ENCODE data around the gene MZT1.
"Not testable (repeated sequence)": the region's sequence is repeated elsewhere in the genome, so short reads cannot be mapped to it uniquely, and the experiment has no call there.

Gene MZT1, protein sequence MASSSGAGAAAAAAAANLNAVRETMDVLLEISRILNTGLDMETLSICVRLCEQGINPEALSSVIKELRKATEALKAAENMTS

DNA sequence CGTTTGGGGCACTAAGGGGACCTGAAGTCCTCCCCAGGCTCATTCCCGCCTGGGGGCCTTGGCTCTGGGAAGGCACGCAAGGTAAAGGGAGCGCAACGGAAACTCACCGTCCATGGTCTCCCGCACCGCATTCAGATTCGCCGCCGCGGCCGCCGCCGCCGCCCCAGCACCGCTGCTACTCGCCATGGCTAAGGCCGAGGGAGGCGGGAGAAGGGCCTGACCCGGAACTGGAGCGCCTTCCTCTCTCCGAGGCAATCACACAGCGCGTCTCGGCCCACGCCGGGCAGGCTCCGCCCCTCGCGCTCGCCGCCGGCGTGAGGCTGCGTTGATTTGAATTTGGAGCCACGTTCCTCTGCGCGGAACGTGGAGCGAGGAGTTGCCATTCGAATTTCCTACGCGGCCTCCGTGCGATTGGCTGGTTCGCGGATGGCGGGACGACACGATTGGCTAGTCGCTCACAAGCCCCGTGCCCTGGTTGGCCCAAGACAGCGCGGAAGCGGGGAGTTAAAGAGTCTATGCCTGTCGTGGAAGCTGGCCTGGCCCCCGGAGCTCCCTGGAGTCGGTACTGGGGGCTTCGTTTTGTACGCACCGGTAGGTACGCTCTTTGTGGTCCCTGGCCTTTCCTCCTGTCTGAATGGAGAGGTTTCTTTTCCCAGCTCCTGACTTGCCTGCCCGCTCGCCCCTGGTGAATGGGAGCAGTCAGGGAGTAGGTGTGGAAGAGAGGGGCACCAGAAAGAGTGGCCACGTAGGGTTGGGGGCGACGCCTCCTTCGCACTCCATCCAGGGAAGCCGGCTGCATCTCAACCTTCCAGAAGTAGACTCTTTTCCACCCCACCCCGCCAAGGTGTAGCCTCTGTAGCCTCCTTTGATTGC lies at the start of gene MZT1, which contains the start of gene BORA:
Gene MZT1, minus strand, starts transcription at position 213 of the 873 bp plus-strand sequence. Its CDS starts 27 bp downstream, at position 186.
Gene BORA, plus strand, starts transcription at position 507 of the 873 bp plus-strand sequence. CDS start 1,018 bp downstream, outside the sequence.
- peak; percentile 97 to 98 for DNase-seq

DNA sequence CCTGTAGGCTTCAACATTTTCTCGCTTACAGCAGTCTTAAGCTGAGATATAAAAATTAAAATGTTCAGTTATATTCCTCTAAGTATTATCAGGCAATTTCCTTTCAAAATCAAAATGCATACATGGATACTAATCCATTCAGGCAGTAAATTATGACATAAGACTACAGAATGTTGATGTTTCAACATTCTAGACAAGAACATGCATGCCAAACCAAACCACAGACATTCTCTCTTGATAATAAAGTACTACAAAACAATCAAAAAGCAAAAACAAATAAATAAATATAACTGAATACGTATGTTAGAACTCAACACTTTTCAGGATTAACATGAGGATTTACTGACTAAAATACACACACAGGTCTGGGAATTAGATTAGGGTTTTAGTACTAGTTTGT lies 46.6 kb upstream of the MZT1 start:
- no peak for DNase-seq

DNA sequence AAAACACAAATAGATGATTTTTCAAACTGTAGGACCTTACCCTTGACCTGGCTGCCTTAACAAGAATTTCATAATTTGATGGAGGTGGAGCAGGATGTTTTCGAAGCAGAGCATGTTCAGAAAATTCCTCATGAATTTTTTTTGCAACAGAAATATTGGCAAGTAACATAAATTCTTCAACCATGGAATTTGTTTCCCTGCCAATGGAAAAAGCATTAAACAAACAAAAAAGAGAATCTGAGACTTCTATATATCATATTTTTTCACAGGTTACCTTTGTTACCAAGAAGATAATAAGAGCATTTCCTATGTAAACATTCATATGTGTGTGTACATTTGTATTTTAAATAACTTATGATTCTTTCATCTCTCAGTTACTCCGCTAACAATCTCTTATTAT lies 36.0 kb upstream of the MZT1 start:
- no peak for DNase-seq

DNA sequence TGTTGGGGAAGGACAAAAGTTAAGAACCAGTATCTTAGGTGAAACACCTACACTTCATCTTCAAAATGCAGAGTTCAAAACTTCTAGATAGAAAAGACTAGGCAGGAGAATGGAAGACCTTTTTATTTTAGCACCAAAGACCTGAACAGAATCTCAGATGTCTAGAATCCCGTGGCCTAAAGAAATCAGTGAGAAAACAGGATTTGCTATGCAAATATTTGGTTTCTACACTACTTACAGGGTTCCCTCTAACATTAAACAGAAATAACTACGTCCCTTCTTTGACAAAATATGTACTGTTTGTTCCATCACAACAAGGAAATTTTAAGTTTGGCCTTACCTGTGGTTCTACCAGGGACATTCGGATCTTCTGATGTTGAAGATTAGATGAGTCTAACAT lies 32.8 kb upstream of the MZT1 start:
- DNase-seq: no peak

DNA sequence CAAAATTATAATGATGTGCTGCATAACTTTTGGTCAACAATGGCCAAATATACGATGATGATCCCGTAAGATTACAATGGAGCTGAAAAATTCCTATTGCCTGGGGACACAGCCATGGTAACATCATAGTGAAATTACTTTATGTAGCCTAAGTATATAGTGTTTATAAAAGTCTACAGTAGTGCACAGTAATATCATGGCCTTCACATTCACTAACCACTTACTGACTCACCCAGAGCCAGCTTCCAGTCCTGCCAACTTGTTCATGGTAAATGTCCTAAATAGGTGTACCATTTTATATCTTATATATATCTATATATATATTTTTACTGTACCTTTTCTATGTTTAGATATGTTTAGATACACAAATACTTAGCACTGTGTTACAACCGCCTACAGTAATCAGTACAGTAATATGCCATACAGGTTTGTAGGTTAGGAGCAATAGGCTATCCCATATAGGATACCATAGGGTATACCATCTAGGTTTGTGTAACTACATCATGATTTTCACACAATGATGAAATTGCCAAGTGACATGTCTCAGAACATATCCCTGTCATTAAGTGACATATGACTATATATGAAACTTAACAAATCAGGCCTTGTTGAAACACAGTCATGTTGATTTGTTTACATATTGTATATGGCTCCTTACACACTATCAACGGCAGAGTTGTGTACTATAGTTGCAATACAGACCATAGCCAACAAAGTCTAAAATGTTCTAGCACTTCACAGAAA lies 30.5 kb upstream of the MZT1 start:
- DNase-seq: no peak

DNA sequence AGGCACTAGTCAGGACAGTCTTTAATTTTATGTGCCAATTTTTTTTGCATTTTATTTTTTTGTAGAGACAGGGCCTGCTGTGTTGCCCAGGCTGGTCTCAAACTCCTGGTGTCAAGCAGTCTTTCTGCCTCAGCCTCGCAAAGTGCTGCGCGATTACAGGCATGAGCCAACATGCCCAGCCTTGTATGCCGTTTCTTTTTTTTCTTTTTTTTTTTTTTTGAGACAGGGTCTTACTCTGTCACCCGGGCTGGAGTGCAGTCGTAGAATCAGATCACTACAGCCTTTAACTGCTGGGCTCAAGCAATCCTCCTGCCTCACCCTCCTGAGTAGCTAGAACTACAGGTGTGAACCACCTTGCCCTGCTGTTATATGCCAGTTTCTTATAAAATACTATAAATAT lies 26.7 kb upstream of the MZT1 start:
- no peak for DNase-seq

DNA sequence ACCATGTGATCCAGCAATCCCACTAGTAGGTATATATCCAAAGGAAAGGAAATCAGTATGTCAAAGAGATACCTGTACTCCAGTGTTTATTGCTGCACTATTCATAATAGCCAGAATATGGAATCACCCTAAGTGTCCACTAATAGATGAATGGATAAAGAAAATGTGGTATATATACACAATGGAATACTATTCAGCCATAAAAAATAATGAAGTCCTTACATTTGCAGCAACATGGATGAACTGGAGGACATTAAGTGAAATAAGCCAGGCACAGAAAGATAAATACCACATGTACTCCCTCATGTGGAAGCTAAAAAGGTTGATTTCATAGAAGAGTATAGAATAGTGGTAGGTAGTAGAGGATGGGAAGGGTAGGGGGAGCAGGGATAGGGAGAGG lies 23.8 kb upstream of the MZT1 start:
- no peak for DNase-seq

DNA sequence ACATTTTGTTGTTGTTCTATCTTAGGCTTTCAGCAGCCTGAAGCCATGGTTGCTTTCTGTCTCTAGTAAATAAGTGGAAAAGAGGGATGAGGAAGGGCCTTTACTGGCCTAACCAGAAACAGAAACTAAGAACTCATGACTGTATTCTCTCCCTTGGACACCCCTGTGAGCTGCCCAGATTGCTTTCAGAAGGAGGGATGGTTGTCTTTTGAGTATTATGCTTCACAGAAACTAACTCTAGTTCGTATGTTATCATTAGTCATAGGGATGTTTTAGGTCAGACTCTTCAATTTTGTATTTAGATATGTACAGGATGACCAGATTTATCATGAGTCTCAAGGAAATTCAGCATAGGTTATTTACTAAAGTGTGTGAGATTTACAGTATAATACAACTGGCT lies 17.8 kb upstream of the MZT1 start:
- DNase-seq: no peak

DNA sequence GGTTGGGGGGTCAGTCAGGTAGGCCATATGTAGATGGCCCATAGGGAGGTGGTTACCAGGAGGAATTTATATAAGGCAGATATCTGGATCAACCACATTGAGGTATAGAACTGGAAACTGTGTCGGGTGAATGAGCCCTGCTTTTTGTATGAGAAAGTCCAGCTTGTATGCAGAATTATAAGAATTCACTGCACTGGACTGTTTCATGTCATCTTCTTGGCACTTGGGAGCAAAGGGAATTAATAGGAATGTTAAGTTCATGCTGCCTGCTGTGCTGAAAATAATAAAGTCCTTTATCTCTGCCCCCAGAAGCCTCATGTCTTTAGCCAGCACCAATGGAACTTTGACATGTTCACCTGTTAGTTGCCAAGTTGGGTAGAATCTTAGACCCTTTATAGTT lies 12.6 kb upstream of the MZT1 start:
- no peak for DNase-seq

DNA sequence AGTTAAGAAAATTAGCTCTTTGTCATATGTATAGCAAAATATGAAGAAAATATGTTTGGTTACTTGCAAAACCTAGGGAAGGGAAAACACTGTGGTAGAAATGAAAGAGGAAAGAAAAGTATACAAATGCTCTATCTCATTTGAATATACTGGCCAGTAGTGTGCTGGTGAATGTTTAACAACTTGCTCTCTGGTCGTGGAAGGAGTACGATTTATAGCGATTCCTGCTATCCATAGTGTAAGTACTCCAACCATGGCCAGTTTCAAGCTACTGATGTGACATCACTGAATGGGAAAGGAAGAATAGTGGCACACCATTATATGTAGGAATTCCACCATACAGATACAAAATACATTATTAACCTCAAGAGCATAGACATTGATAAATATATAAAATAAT lies 9.6 kb upstream of the MZT1 start:
- DNase-seq: no peak

DNA sequence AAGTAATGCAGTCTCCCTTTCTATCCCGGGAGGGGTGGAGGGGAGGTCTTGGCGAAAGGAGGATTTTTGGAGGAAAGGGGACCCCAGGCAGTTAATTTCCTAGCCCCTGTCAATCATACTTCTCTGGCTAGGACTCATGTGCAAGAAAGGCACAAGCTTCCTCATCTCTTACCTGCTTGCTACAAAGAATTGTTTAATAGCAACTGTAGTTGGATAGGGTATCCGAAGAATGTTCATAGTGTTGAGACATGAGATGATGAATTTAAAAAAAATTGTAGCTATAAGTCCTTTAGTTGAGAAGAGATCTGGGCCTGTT lies 819 bp upstream of the MZT1 start:
- DNase-seq: no peak

DNA sequence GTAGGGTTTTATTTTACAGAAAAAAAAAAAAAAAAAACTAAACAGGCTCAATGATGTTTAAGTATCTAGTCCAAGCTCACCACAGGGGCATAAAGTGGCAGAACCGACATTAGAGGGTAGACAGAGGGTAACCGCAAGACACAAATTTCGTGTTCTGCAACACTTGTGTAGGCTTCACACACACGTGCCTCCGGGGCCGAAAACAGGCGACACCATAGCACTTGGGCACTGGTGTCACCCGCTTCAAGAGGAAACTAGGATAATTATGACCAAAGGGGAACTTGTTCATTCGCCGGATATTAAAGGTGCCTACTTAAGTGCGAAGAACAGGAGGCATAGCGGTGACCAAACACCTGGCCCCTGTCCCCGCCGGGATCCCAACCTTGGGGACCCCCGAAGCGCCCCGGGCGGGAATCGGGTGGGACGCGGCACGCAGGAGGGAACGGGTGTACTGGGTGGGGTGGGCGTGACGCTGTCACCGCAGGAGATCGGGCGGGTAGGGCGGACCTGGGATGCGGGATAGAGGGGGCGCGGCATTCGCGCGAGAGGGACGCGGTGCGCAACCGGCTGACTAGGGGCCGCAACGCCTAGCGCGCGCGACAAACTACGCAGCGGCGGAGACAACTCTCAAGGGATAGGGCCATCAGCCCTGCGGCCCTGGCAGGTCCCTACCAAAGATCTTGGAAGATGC lies 558 bp downstream of the MZT1 start:
- DNase-seq: peak in 1 of 2 experiments; percentile 20

DNA sequence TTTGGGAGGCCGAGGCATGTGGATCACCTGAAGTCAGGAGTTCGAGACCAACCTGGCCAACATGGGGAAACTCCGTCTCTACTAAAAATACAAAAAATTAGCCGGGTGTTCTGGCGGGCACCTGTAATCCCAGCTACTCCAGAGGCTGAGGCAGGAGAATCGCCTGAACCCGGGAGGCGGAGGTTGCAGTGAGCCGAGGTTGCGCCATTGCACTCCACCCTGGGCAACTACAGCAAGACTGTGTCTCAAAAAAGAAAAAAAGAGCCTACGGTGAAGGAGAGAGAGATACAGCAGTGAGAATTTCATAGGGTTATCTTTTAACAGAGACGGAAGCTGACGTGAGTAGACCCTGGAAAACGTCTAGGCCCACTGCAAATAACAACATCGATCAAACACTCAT lies 1.2 kb downstream of the MZT1 start:
- not testable (repeated sequence) for DNase-seq

DNA sequence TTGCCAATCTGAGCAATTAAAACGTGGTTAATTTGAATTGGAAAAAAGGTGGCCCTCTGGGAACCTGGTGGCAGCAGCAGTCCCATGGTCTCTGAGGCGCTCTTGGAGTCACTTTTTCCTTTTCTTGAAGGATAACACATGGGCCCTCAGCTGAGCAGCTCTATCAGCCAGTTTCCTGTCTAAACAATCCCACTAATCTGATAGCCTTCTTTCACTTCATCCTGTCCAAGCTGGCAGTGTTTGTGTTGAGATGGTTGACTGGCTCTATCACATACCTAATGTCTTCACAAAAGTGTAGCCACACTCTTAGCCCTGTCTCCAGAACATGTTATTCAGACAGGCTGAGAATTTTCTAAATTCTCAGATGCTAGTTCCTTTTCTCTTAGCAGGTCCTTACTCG lies 10.7 kb downstream of the MZT1 start:
- DNase-seq: no peak

DNA sequence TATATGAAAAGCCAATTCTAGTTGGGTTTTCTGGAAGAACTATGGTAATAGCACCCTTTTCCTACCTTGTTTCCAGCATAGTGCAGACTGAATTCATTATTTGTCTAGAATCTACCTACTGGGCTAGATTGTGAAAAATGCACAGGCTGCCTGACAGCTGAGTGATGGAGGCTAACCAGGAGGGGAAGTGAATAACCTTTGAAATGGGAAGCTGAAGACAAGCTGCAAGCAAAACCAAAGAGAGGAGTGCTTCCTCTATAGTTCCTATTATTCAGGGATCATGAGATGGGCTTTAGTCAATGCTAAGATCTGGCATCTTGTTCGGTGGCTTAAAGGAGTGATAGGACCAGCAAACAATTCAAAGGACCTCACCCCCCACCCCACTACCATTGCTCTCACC lies 26.9 kb downstream of the MZT1 start:
- DNase-seq: no peak

DNA sequence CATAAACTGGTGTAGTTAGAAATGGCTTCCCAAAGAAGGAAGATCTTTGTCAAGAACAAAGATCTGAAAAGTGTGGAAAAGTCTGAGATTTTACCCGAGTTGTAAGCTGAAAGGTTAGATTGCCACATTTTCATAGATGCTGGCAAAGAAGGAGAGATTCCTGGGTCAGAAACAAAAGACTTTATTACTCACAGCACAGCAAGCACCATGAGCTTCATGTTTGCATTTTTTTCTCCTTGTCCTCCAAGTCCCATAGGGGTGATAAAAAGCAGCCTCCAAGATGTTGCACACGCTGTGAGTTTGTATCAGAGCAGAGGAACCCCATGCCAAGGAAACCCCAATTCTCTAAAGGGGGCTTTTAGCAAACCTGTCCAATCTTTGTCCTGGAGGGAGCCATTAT lies 29.3 kb downstream of the MZT1 start:
- DNase-seq: no peak

DNA sequence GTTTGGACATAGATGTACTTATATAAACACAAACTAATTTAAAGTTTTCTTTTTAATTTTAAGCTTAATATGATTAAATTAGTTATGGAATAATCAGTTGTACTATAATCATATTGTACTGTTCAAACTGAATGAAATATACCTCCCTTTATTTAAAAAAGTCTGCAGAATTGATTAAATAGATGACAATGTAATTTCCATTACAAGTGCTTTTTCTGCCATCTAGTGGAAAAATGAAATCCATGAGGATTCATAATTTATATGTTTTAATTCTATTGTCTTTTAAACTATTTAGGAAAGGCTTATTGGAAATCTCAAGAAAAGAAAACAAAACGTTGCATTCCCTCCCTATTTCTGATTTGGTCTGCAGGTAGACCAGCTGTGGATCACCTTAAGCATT lies 30.9 kb downstream of the MZT1 start:
- no peak for DNase-seq

DNA sequence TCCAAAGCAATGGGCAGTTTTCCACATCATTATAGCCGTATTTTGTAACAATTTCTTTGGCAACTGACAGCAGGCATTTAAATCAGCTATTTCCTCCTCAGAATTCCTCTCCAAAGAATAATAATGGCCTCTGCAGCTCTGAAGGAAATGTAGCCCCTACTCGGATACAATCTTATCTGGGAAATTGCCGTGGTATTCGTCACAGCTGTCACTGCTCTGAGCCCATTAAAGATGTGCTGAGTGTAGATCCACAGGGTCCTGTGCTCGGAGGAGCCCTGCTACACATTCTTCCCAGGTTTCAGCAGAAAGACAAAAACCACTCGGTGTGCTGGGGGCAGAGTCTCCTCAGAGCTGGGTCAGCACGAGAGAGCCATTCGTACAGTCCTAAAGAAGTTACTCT lies 33.1 kb downstream of the MZT1 start:
- no peak for DNase-seq

DNA sequence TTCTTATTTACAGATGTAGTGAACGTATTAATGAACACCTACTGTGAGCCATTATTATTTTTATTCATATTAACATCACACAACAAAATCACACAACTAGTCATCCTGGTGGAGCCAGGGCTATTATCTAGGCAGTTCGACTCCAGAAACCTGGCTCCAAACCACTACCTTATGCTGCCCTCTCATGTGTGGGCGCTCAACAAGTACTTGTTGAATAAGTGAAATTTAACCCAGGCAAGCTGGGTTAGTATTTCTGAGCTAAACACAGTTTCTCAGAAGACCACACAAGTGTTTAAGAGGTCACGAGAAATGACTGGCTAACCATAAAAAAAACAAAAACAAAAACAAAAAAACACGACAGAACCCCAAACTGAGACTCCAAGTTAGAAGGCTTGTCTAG lies 33.6 kb downstream of the MZT1 start:
- DNase-seq: no peak

DNA sequence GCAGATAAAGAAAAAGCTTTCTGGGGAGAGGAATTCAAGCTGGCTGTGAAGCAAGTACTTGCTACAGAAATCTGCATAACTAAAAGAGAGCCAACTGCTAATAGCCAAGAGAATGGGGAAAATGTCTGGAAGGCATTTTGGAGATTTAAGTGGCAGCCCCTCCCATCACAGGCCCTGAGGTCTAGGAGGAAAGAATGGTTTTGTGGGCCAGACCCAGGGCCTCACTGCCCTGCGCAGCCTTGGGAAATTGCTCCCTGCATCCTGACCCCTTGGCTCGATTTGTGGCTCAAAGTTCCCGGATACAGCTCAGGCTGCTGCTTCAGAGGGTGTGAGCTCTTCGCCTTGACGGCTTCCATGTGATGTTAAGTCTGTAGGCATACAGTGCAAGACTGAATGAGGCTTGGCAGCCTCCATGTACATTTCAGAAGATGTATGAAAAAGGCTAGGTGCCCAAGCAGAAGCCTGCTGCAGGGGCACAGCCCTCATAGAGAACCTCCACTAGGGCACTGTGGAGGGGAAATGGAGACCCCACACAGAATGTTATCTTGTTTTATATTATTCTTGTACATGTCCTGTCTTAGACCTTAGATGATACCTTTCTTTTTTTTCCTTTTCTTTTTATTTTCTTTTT lies 34.4 kb downstream of the MZT1 start:
- DNase-seq: no peak

DNA sequence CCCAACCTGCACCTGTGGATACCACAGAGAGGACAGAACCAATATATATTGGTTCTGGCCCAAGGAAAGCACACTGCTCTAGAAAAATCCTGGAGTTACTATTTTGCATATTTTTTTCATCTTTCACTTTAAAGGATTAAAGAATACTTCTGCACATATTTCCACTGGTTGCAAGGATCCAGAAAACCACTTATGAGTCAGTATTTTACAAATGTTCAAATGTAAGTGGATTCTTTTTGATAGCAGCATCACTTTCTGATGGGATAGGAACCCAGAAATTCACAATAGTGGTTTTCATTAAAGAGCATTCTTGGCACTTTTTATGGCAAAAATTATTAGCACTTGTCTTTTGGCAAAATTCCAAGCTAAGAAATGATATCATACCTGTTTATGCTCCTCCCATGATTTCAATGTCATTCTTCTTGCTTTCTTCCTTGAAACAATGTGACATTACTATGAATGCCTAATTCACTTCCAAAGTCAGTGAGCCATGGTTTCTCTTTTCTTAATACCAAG lies 38.2 kb downstream of the MZT1 start:
- no peak for DNase-seq

DNA sequence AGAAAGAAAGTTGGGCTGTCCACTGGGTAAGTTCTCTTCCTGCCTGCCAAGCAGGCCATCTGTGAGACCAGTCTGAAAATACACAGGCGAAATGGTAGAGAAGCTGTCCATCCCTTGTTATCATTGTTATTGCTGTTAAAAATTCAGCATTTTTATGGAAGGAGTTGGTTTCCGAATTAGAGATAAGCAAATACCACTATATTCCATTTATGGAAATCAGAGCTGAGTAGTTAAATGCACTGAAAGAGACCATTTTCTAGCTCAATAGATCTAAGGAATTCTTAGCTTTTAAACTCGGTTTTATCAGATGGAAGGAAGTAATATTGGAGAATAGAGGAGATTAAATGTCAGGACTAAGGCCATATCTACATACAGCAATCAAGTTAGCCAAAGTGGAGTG lies 40.7 kb downstream of the MZT1 start:
- DNase-seq: no peak

DNA sequence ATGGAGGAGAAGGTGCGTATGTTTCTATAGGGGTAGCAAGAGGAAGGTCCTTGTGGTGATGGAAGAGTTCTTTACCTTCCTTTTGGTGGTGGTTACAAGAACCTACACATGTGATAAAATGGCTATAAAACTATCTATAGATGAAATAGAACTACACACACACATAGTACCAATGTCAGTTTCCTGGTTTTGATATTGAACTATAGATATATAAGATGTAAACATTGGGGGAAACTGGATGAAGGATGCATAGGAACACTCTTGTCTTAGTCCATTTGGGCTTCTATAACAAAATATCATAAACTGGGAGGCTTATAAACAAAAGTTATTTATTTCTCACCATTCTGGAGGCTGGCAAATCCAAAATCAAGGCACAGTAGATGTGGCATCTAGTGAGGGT lies 47.1 kb downstream of the MZT1 start:
- no peak for DNase-seq
